Endothelial cell of umbilical vein (primary cell): ENCODE results near the gene TTL. TPM values are rescaled to one million over a fixed set of nuclear protein-coding genes. Genes with fewer than 3 reads are reported as not detected.
"Not testable (repeated sequence)": the region's sequence is repeated elsewhere in the genome, so short reads cannot be mapped to it uniquely, and the experiment has no call there.

Experiments used
- BruUV-seq: library from RNA; stranded (reverse); fragments of 400-500 nt; replicated peaks from 2 replicates; lab custom pipeline; 2021; lab: Mats Ljungman, UMichigan
- CTCF ChIA-PET: fragments of 300-600, 350-600 bp; sonication (Branson Sonifier 250); formaldehyde crosslinking; loops from one replicate; lab custom pipeline; 2021; ENCODE audit warnings: antibody characterized with exemption, inconsistent platforms; lab: Charles Lee
- POLR2A ChIA-PET: fragments of 300-600, 350-600 bp; sonication (Branson Sonifier 250); formaldehyde crosslinking; loops from one replicate; lab custom pipeline; 2021; ENCODE audit warnings: antibody characterized with exemption, inconsistent platforms; lab: Charles Lee
- DNase-seq: peaks from one replicate; pipeline ENCODE4 v3.0.0-alpha.2; 2011; ENCODE audit warnings: low read depth, low spot score
- FAIRE-seq: peaks from 2 replicates; lab custom pipeline; 2011; peaks lifted over from hg19 to GRCh38; lab: Jason Lieb, UNC
- H2AFZ ChIP-seq: 2 replicates; pipeline ENCODE4 v1.6.0; 2012; ENCODE audit warnings: low read depth, low read length, control low read depth, inconsistent platforms
- H3K27ac ChIP-seq: 2 replicates; pipeline ENCODE4 v1.5.1; 2011; ENCODE audit warnings: low read depth, mild to moderate bottlenecking, control low read depth, low read length, moderate library complexity; ENCODE audit not compliant: insufficient read depth
- H3K27me3 ChIP-seq, 2 experiments: 2 replicates each; pipeline versions ENCODE4 v1.6.0 to v1.6.1; 2011; ENCODE audit warnings: low read length in 2 of 2, mixed read lengths in 1 of 2; ENCODE audit not compliant: control insufficient read depth in 2 of 2, insufficient read depth in 2 of 2
- H3K36me3 ChIP-seq, 2 experiments: 2 replicates in 1 of 2; 3 replicates in 1 of 2; pipeline ENCODE4 v1.5.1; 2011; ENCODE audit warnings: low read length in 2 of 2, mild to moderate bottlenecking in 1 of 2, moderate library complexity in 1 of 2; ENCODE audit not compliant: control insufficient read depth in 2 of 2, insufficient read depth in 2 of 2; ENCODE audit errors: extremely low read depth in 1 of 2
- H3K4me1 ChIP-seq: 3 replicates; pipeline ENCODE4 v1.5.1; 2011; ENCODE audit warnings: mild to moderate bottlenecking, low read length; ENCODE audit not compliant: control insufficient read depth, insufficient read depth; ENCODE audit errors: extremely low read depth
- H3K4me2 ChIP-seq: 2 replicates; pipeline ENCODE4 v1.6.1; 2011; ENCODE audit warnings: low read length, control low read depth, mixed read lengths; ENCODE audit not compliant: insufficient read depth
- H3K4me3 ChIP-seq, 3 experiments: fragments of 200-600 bp in 1 of 3; sonication (generic), shearing (Covaris generic) in 1 of 3; replicated peaks in 1 of 3; 2 replicates each; pipeline ENCODE4 v1.5.1; 2011 to 2016; ENCODE audit warnings: control low read depth in 3 of 3, low read length in 3 of 3, mild to moderate bottlenecking in 2 of 3, inconsistent platforms in 1 of 3, low read depth in 1 of 3, moderate library complexity in 1 of 3; ENCODE audit not compliant: insufficient read depth in 1 of 3
- H3K79me2 ChIP-seq: 2 replicates; pipeline ENCODE4 v1.6.0; 2012; ENCODE audit warnings: low read length, inconsistent platforms; ENCODE audit not compliant: control insufficient read depth, insufficient read depth
- H3K9ac ChIP-seq: replicated peaks from 2 replicates; pipeline ENCODE3; 2011; ENCODE audit warnings: low read length, control low read depth; ENCODE audit not compliant: insufficient read depth; ENCODE audit errors: extremely low read depth
- H3K9me1 ChIP-seq: replicated peaks from 3 replicates; pipeline ENCODE4 v1.6.0; 2011; ENCODE audit warnings: mild to moderate bottlenecking, low read length; ENCODE audit not compliant: control insufficient read depth, insufficient read depth; ENCODE audit errors: extremely low read depth
- H3K9me3 ChIP-seq: replicated peaks from 2 replicates; pipeline ENCODE4 v1.5.1; 2012; ENCODE audit warnings: low read length, inconsistent platforms; ENCODE audit not compliant: control insufficient read depth, insufficient read depth
- H4K20me1 ChIP-seq: replicated peaks from 2 replicates; pipeline ENCODE3; 2011; ENCODE audit warnings: mild to moderate bottlenecking, low read length; ENCODE audit not compliant: control insufficient read depth, insufficient read depth; ENCODE audit errors: extremely low read depth
- EZH2 ChIP-seq: IDR thresholded peaks from 2 replicates; pipeline ENCODE4 v1.6.1; 2012; ENCODE audit warnings: borderline replicate concordance, low read depth, mild to moderate bottlenecking, moderate library complexity, low read length, inconsistent platforms; ENCODE audit not compliant: severe bottlenecking
- FOS ChIP-seq: IDR thresholded peaks from 2 replicates; pipeline ENCODE4 v1.6.1; 2011; ENCODE audit warnings: mild to moderate bottlenecking, low read length, moderate library complexity, borderline replicate concordance; ENCODE audit not compliant: insufficient read depth
- GATA2 ChIP-seq: IDR thresholded peaks from 2 replicates; pipeline ENCODE4 v1.7.0; 2011; ENCODE audit warnings: low read depth, mild to moderate bottlenecking, moderate library complexity, mixed read lengths, low read length; ENCODE audit not compliant: insufficient read length, insufficient read depth
- JUN ChIP-seq: IDR thresholded peaks from 2 replicates; pipeline ENCODE4 v1.6.1; 2011; ENCODE audit warnings: borderline replicate concordance, low read depth; ENCODE audit not compliant: insufficient read length, insufficient read depth
- MYC ChIP-seq: IDR thresholded peaks from one replicate; pipeline ENCODE4 v1.6.1; 2011; ENCODE audit warnings: mild to moderate bottlenecking, low read depth, low read length
- POLR2A ChIP-seq: IDR thresholded peaks from 2 replicates; pipeline ENCODE4 v1.6.1; 2012; ENCODE audit warnings: low read depth, mild to moderate bottlenecking, control low read depth, low read length
- POLR2AphosphoS5 ChIP-seq: IDR thresholded peaks from 2 replicates; pipeline ENCODE4 v1.6.1; 2012; ENCODE audit warnings: low read depth, mild to moderate bottlenecking, control low read depth, low read length, moderate library complexity; ENCODE audit not compliant: insufficient read depth
- dilution Hi-C: fragments of 300-500 bp; cut with MboI; formaldehyde crosslinking; loops from one replicate; pipeline ENCODE4 v1.15.0; 2019; ENCODE audit warnings: low sequenced_read_pairs; ENCODE audit not compliant: extremely low pct_ligation_motif_present
- intact Hi-C: fragments of 100-400 bp; cut with micrococcal nuclease; formaldehyde crosslinking; loops from one replicate; pipeline ENCODE4 v1.10.0; 2022
- polyA plus RNA-seq, 4 experiments: library from polyadenylated mRNA; depleted of rRNA in 3 of 4; stranded (reverse) in 3 of 4; unstranded in 1 of 4; fragments of >200 nt; gene quantifications; 2 replicates each; pipeline versions ENCODE4 v1.2.1 to v1.2.3, GENCODE V29; 2011 to 2012; ENCODE audit warnings: missing spikeins in 1 of 4
- total RNA-seq: library from RNA; stranded (reverse); gene quantifications from 2 replicates; pipeline ENCODE4 v1.2.3, GENCODE V29; 2021
- TF ChIP-seq, protein P1 (sequence below): IDR thresholded peaks from 2 replicates; pipeline ENCODE4 v1.6.1; 2011; ENCODE audit not compliant: insufficient read depth, insufficient read length
- TF ChIP-seq, protein P2 (sequence below), 2 donors: IDR thresholded peaks; 1 replicate in 1 of 2; 2 replicates in 1 of 2; pipeline ENCODE4 v1.5.1; 2011; ENCODE audit warnings: low read length in 2 of 2, mild to moderate bottlenecking in 2 of 2, moderate library complexity in 2 of 2, control low read depth in 1 of 2, inconsistent platforms in 1 of 2, low read depth in 1 of 2; ENCODE audit not compliant: insufficient read depth in 1 of 2; ENCODE audit errors: extremely low read depth in 1 of 2

TTL gene
- total and polyA plus RNA-seq, 2 donors (not counting 3 experiments of a cell fraction or from before 2014, with no cell fraction given), result 21.9 to 66.8 TPM

DNA sequence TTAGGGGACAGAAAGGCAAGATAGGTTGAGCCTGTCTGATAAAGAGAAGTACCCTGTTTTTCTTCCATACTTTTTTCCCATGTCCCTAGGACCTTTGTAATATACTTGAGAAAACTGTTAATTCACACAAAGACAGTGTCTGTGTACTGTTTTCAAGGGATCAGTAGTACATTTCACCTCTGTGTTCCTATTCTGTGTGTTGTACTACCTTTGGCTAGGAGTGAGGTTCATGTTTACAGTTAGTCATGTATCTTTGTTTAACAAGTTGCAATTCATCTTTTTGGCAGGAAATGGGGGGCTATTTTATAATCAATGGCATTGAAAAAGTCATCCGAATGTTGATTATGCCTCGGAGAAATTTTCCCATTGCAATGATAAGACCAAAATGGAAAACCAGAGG lies 67.0 kb downstream of the TTL start:
- no peak for FAIRE-seq
- TF ChIP-seq JUN, result no peak
- TF ChIP-seq FOS, result no peak

DNA sequence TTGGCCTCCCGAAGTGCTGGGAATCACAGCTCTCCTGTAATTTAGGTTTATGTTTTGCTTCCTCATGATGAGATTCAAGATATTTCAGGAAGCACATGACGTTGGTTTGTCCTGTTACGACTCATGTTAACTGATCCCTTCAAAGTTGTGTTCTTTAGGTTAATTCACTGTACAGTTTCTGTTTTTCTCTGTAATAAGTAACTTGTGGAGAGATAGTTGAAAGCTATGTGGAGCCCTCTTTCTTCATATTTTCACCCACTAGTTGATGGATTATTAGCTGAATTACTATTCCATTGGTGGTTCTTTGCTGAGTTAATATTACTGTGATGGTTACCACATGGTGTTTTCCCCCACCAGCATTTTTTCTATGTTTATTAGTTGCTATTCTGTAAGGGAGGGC lies 84.1 kb downstream of the TTL start:
- TF ChIP-seq POLR2A (no peak), GATA2 (no peak), JUN (no peak), MYC (no peak), FOS (no peak), EZH2 (no peak), POLR2AphosphoS5 (no peak)
- TF ChIP-seq, protein P1, sequence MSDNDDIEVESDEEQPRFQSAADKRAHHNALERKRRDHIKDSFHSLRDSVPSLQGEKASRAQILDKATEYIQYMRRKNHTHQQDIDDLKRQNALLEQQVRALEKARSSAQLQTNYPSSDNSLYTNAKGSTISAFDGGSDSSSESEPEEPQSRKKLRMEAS, result no peak
- TF ChIP-seq, protein P2, sequence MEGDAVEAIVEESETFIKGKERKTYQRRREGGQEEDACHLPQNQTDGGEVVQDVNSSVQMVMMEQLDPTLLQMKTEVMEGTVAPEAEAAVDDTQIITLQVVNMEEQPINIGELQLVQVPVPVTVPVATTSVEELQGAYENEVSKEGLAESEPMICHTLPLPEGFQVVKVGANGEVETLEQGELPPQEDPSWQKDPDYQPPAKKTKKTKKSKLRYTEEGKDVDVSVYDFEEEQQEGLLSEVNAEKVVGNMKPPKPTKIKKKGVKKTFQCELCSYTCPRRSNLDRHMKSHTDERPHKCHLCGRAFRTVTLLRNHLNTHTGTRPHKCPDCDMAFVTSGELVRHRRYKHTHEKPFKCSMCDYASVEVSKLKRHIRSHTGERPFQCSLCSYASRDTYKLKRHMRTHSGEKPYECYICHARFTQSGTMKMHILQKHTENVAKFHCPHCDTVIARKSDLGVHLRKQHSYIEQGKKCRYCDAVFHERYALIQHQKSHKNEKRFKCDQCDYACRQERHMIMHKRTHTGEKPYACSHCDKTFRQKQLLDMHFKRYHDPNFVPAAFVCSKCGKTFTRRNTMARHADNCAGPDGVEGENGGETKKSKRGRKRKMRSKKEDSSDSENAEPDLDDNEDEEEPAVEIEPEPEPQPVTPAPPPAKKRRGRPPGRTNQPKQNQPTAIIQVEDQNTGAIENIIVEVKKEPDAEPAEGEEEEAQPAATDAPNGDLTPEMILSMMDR (IDR thresholded peaks at IDR 0.05; ENCODE audit: extremely low read depth in 1 of 2, insufficient read depth in 1 of 2, low read depth in 1 of 2, low read length in 2 of 2), result no peak
- CTCF ChIA-PET, result interaction anchor here (1.1 to 1.5 kb wide), 3 partner anchors 8 to 444 kb away, joined by 3 read pairs; no protein-coding TSS in a partner anchor
- H2AFZ ChIP-seq, result no peak overlapping the region
- H3K27ac ChIP-seq, result no peak overlapping the region
- H4K20me1 ChIP-seq, result no peaks in the 10 kb centered on the region
- H3K9me1 ChIP-seq, result no peaks in the 10 kb centered on the region
- intact Hi-C loops, result no loop called here
- no peaks in the 10 kb centered on the region for H3K27me3 ChIP-seq
- no peak overlapping the region for H3K4me2 ChIP-seq
- no peaks in the 10 kb centered on the region for H3K4me1 ChIP-seq
- peaks cover 13 to 16% of the 10 kb centered on the region in 2 experiments for H3K36me3 ChIP-seq
- FAIRE-seq (no peak), DNase-seq (no peak)
- no peak overlapping the region for H3K4me3 ChIP-seq
- POLR2A ChIA-PET, result no interaction called here
- dilution Hi-C loops, result no loop called here
- no TSS peak for BruUV-seq
- no peak overlapping the region for H3K9ac ChIP-seq
- H3K79me2 ChIP-seq, result no peaks in the 10 kb centered on the region
- no peaks in the 10 kb centered on the region for H3K9me3 ChIP-seq

More for the DNA sequence above, 67.0 kb downstream of the TTL start:
- no peaks in the 10 kb centered on the region for H3K9me3 ChIP-seq
- H4K20me1 ChIP-seq, result no peaks in the 10 kb centered on the region
- BruUV-seq, result no TSS peak
- no peak overlapping the region for H3K4me3 ChIP-seq
- DNase-seq, result no peak
- H3K79me2 ChIP-seq, result peaks cover 27% of the 10 kb centered on the region
- intact Hi-C loops (no loop called here), dilution Hi-C loops (no loop called here)
- no peak overlapping the region for H2AFZ ChIP-seq
- POLR2A ChIA-PET, result no interaction called here
- no peaks in the 10 kb centered on the region for H3K9me1 ChIP-seq
- H3K36me3 ChIP-seq, result peaks cover 15 to 18% of the 10 kb centered on the region in 2 experiments
- no peak overlapping the region for H3K4me2 ChIP-seq
- H3K27ac ChIP-seq, result no peak overlapping the region
- no peak overlapping the region for H3K9ac ChIP-seq
- no peaks in the 10 kb centered on the region for H3K27me3 ChIP-seq
- CTCF ChIA-PET, result no interaction called here
- no peaks in the 10 kb centered on the region for H3K4me1 ChIP-seq

DNA sequence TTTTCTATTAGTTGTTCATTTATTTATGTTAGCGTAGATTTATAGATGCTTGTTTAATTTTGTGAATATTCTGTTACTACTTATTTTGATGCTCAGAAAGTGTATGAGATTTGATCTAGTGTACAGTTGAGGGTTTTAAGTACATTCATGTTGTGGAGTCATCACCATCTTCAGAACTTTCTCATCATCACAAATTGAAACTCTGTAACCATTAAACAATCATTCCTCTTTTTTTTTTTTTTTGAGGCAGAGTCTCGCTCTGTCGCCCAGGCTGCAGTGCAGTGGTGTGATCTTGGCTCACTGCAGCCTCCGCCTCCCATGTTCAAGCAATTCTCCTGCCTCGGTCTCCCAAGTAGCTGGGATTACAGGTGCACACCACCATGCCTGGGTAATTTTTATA lies 84.6 kb downstream of the TTL start:
- H3K27ac ChIP-seq, H3K79me2 ChIP-seq, DNase-seq, POLR2A ChIA-PET, H3K4me2 ChIP-seq, H3K9me3 ChIP-seq, H3K4me1 ChIP-seq, dilution Hi-C loops, FAIRE-seq, H2AFZ ChIP-seq, H4K20me1 ChIP-seq, H3K9ac ChIP-seq, H3K27me3 ChIP-seq, intact Hi-C loops, H3K9me1 ChIP-seq, BruUV-seq, H3K4me3 ChIP-seq: not testable (repeated sequence)
- peaks cover 13 to 18% of the 10 kb centered on the region in 2 experiments for H3K36me3 ChIP-seq
- CTCF ChIA-PET, result interaction anchor here (1.2 to 1.5 kb wide), 2 partner anchors 160 to 445 kb away, joined by 3 read pairs; no protein-coding TSS in a partner anchor
